ENCODE data around the gene ANKFY1.

DNA sequence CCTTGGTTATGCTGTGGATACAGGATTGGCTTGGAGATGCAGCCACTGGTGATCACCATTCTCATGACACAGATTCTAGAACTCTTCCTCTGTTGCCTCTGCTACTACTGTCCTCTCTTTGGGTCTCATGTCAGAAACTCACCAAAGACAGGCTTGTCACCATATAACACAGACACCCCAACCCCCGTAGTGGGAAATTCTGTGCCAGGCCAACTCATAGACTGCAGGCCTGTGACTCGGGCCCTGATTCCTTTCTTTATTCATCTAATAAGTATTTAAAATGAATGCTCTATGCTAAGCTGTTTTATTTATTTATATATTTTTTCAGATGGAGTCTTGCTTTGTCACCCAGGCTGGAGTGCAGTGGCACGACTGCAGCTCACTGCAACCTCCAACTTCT, 111.3 kb downstream of the ANKFY1 start:
- TF ChIP-seq CTCF (IDR thresholded peaks at IDR 0.05) (no peak), POLR2A (IDR thresholded peaks at IDR 0.05) (no peak)
